Measurements from ENCODE around the gene MCTP1. TPM values are rescaled to one million over a fixed set of nuclear protein-coding genes. Genes with fewer than 3 reads are reported as not detected.
A peak's percentile ranks its signal among the peaks of the same experiment; 100 is the strongest.

The MCTP1 gene
- total RNA-seq, 8 experiments from 2014 or later = 1.3 to 8.3 (median 5.7) TPM

DNA sequence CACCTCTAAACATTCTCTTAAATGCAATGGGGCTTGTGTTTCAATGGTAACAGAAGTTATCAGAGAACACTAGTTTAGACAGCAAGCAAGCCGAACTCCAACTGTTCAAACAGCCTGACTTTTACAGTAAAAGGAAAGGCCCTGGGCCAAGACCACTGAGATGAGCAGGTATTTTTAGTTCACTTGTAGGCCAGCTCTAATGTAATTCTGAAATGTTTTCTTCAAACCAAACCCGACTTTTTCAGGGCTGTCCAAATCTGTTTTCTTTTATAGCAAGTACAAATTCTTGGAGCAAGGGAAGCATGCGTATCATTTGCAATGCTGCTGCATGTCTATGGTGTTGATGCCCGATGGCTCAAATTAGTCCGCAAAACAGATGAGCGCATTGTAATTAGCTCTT is 473.6 kb downstream of the MCTP1 start:
- WGBS, 10 experiments = 57 to 93% (median 87%) methylated on average over 2 to 6 of the region's 6 CpGs; no CpG with 5 or more reads in 1 of the 10 experiments
- H3K4me3 ChIP-seq = no peak overlapping the region
- H3K27ac ChIP-seq = no peak overlapping the region
- ATAC-seq (replicated peaks in 6 of 8) = peak in 1 of 8 experiments; percentile 42
- in situ Hi-C loops (cut with MboI; ENCODE audit: low pct_unique_long_range_greater_than_20kb in 2 of 9, low sequenced_read_pairs in 9 of 9, unreplicated experiment in 9 of 9) = no loop called here
- peaks cover 0 to 3% of the 10 kb centered on the region in 2 donors for H3K4me1 ChIP-seq (replicated peaks in 1 of 2)

- 52 to 100% (median 84%) methylated on average over 1 to 2 of the region's 2 CpGs for WGBS, 10 experiments
- no peak for ATAC-seq (replicated peaks in 6 of 8)
- in situ Hi-C loops (cut with MboI; ENCODE audit: low pct_unique_long_range_greater_than_20kb in 2 of 9, low sequenced_read_pairs in 9 of 9, unreplicated experiment in 9 of 9) = no loop called here
- Histone ChIP-seq H3K4me3 (no peak overlapping the region), H3K27ac (no peak overlapping the region), H3K4me1 (replicated peaks in 1 of 2) (peaks cover 0 to under 1% of the 10 kb centered on the region in 2 donors)
These were observed 474.0 kb downstream of the MCTP1 start for GRCh38 chr5:94810877-94811276.

GRCh38 chr5:94810281-94810680 is 474.6 kb downstream of the MCTP1 start:
- no peaks in the 10 kb centered on the region for H3K4me1 ChIP-seq (replicated peaks in 1 of 2)
- no peak overlapping the region for H3K27ac ChIP-seq
- no peak overlapping the region for H3K4me3 ChIP-seq
- in situ Hi-C loops (cut with MboI; ENCODE audit: low pct_unique_long_range_greater_than_20kb in 2 of 9, low sequenced_read_pairs in 9 of 9, unreplicated experiment in 9 of 9) = no loop called here
- ATAC-seq (replicated peaks in 6 of 8) = no peak

DNA sequence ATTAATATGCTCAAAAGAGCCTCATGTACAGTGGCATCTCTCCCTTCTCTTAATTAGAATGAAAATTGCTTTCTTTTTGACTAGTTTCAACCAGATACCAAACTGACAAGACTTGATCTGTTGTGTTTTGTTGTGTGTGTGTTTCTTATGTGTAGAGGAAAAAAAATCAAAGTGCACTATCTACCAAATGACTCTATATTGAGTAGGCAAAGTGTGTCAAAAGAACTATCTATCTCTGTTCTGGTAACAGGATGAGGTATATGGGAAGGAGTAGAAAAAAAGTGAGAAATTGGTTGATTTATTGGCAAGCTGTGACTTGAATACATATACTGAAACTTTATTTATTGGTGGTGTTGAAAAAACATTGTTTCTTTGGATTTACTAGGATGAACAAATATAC is 476.4 kb downstream of the MCTP1 start:
- in situ Hi-C loops (cut with MboI; ENCODE audit: low pct_unique_long_range_greater_than_20kb in 2 of 9, low sequenced_read_pairs in 9 of 9, unreplicated experiment in 9 of 9) = no loop called here
- ATAC-seq (replicated peaks in 6 of 8) = no peak

DNA sequence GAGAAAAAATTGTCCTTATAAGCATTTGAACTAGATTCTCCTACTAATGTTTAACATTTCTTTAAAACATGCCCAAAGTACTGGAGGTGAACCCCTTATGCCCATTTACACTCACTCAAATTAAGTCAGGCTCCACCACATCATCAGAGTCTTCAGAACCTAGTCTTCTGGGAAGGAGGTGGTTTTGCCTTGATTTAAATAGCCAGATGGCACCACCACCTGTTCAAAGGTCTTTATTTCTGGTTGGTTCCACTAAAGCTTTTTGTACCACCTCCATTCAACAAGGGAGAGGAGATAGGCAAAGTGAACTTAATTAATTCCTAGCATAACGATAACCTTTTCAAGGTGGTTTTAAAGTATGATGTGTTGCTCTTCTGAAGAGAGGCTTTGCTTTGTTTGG is 476.9 kb downstream of the MCTP1 start:
- WGBS, 10 experiments = 0 to 100% (median 25%) methylated on average over 1 of the region's 1 CpG; no CpG with 5 or more reads in 5 of the 10 experiments
- Histone ChIP-seq H3K4me1 (replicated peaks in 1 of 2) (no peaks in the 10 kb centered on the region), H3K27ac (no peak overlapping the region), H3K4me3 (no peak overlapping the region)
- ATAC-seq (replicated peaks in 6 of 8) = no peak
- in situ Hi-C loops (cut with MboI; ENCODE audit: low pct_unique_long_range_greater_than_20kb in 2 of 9, low sequenced_read_pairs in 9 of 9, unreplicated experiment in 9 of 9) = no loop called here

More for the DNA sequence above, 476.4 kb downstream of the MCTP1 start:
- Histone ChIP-seq H3K27ac (no peak overlapping the region), H3K4me3 (no peak overlapping the region), H3K4me1 (replicated peaks in 1 of 2) (no peaks in the 10 kb centered on the region)

DNA sequence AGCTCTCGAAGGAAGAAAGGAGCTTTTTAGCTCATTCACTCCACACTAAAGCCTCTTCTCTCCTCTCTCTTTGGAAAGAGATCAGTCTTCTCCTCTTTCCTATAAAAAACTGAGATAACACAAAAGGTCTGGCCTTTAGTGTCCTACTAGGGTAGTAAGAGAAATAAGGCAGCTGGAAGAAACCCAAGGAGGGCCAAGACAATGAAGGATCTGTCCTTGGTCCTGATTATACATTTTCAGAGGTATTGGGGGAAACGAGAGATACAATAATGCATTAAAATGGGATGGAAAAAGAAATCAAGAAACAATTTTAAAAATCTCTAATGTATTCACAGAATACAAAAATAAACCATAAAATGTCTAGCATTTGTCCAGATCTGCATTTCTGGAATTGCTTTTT is 482.4 kb downstream of the MCTP1 start:
- ATAC-seq (replicated peaks in 6 of 8) = no peak
- in situ Hi-C loops (cut with MboI; ENCODE audit: low pct_unique_long_range_greater_than_20kb in 2 of 9, low sequenced_read_pairs in 9 of 9, unreplicated experiment in 9 of 9) = no loop called here
- H3K4me3 ChIP-seq = no peak overlapping the region
- no peak overlapping the region for H3K27ac ChIP-seq
- 30 to 88% (median 49%) methylated on average over 1 to 2 of the region's 2 CpGs; no CpG with 5 or more reads in 2 of the 10 experiments for WGBS, 10 experiments
- no peaks in the 10 kb centered on the region for H3K4me1 ChIP-seq (replicated peaks in 1 of 2)

DNA sequence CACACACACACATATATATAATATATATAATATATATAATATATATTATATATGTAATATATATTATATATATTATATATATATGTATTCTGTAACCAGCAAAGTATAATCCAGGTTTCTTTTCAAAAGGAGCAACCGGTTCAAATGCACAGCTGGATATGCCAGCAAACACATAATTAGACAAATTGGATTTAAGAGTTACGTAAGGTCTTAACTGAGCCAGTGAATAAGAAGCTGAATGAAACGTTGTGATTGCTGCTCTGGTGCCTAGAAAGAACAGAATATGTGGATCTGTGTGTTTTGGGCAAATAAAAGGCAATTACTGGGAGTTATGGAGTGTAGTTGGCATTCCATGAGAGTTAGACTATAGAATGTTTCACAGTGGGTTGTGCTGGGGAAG is 488.3 kb downstream of the MCTP1 start:
- H3K4me3 ChIP-seq = no peak overlapping the region
- WGBS, 10 experiments = 17 to 100% (median 75%) methylated on average over 1 to 3 of the region's 3 CpGs
- in situ Hi-C loops (cut with MboI; ENCODE audit: low pct_unique_long_range_greater_than_20kb in 2 of 9, low sequenced_read_pairs in 9 of 9, unreplicated experiment in 9 of 9) = no loop called here
- H3K4me1 ChIP-seq (replicated peaks in 1 of 2) = no peaks in the 10 kb centered on the region
- H3K27ac ChIP-seq = no peak overlapping the region
- no peak for ATAC-seq (replicated peaks in 6 of 8)

DNA sequence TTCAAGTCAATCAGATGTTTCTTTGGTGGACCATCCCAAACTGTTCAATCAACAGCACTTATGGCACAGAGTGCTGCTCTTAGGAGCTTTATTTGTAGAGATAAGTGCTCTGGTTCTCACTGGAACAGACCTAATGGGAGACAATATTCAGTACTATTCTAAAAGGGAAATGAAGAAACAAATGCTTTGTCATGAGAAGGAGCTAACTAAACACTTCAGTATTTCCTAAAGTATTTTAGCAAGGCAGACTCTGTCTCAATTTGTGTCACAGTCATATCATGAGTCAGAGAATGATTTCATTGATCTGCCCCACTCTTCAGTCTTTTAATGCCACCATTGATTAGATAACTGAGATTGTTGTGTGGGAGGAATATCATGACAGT is 491.1 kb downstream of the MCTP1 start:
- in situ Hi-C loops (cut with MboI; ENCODE audit: low pct_unique_long_range_greater_than_20kb in 2 of 9, low sequenced_read_pairs in 9 of 9, unreplicated experiment in 9 of 9) = no loop called here
- no peak overlapping the region for H3K4me3 ChIP-seq
- no peaks in the 10 kb centered on the region for H3K4me1 ChIP-seq (replicated peaks in 1 of 2)
- H3K27ac ChIP-seq = no peak overlapping the region
- peak in 3 of 8 experiments; percentile 24 to 53 (median 35) for ATAC-seq (replicated peaks in 6 of 8)

- no peak overlapping the region for H3K4me3 ChIP-seq
- H3K4me1 ChIP-seq (replicated peaks in 1 of 2) = no peaks in the 10 kb centered on the region
- 0 to 87% (median 30%) methylated on average over 1 to 4 of the region's 4 CpGs; no CpG with 5 or more reads in 2 of the 10 experiments for WGBS, 10 experiments
- no peak overlapping the region for H3K27ac ChIP-seq
- in situ Hi-C loops (cut with MboI; ENCODE audit: low pct_unique_long_range_greater_than_20kb in 2 of 9, low sequenced_read_pairs in 9 of 9, unreplicated experiment in 9 of 9) = no loop called here
- peak in 3 of 8 experiments; percentile 21 to 77 (median 44) for ATAC-seq (replicated peaks in 6 of 8)
These were observed 491.6 kb downstream of the MCTP1 start for GRCh38 chr5:94793113-94793815.

DNA sequence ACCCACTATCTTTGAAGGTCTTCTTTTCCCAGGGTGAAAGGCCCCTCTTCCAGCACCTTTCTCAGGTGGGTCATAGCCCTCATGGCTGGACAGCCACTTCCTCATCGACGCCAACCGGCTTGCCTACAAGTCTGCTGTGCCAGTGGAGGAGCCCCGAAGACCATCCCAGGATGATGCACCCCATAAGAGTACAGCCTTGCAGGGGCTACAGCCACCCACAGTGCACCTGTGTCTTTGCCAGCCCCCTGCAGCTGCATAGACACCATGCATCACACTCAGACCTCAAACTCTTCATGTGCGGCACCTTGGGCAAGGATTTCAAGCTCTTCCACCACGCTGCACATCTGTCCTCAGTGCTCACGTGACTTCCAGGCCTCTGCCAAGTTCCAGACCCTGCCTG is 493.1 kb downstream of the MCTP1 start:
- ATAC-seq (replicated peaks in 6 of 8) = no peak
- Histone ChIP-seq H3K27ac (no peak overlapping the region), H3K4me1 (replicated peaks in 1 of 2) (peaks cover 0 to 2% of the 10 kb centered on the region in 2 donors), H3K4me3 (no peak overlapping the region)
- in situ Hi-C loops (cut with MboI; ENCODE audit: low pct_unique_long_range_greater_than_20kb in 2 of 9, low sequenced_read_pairs in 9 of 9, unreplicated experiment in 9 of 9) = no loop called here
- 0 to 100% (median 70%) methylated on average over 1 to 3 of the region's 7 CpGs; no CpG with 5 or more reads in 3 of the 10 experiments for WGBS, 10 experiments

DNA sequence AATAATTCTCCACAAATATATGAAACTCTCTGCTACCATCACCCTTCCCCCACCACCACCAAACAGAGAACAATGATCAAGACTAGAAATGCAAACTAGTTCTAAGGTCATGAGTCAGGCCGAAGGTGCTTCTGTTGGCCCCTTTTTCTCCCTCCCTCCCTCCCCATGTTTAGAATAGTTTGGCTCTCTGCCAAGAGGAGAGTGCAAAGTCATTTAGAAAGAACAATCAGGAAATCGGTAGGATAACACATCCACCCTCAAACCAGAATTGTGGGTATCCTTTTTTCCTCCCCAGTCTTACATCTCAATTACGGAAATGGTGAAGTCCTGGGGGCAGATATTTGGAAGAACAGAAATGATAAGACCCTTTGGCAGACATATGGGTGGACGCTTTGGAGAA is 496.4 kb downstream of the MCTP1 start:
- Histone ChIP-seq H3K27ac (no peak overlapping the region), H3K4me1 (replicated peaks in 1 of 2) (peaks cover 0 to 15% of the 10 kb centered on the region in 2 donors), H3K4me3 (no peak overlapping the region)
- ATAC-seq (replicated peaks in 6 of 8) = no peak
- 25 to 92% (median 62%) methylated on average over 1 to 4 of the region's 4 CpGs; no CpG with 5 or more reads in 2 of the 10 experiments for WGBS, 10 experiments
- in situ Hi-C loops (cut with MboI; ENCODE audit: low pct_unique_long_range_greater_than_20kb in 2 of 9, low sequenced_read_pairs in 9 of 9, unreplicated experiment in 9 of 9) = no loop called here

GRCh38 chr5:94784536-94785505 is 500.1 kb downstream of the MCTP1 start:
- H3K4me3 ChIP-seq = no peak overlapping the region
- H3K4me1 ChIP-seq (replicated peaks in 1 of 2) = peaks cover 3 to 28% of the 10 kb centered on the region in 2 donors
- ATAC-seq (replicated peaks in 6 of 8) = peak in 5 of 8 experiments; percentile 24 to 86 (median 68)
- no peak overlapping the region for H3K27ac ChIP-seq
- 27 to 80% (median 67%) methylated on average over 4 to 7 of the region's 7 CpGs for WGBS, 10 experiments
- in situ Hi-C loops (cut with MboI; ENCODE audit: low pct_unique_long_range_greater_than_20kb in 2 of 9, low sequenced_read_pairs in 9 of 9, unreplicated experiment in 9 of 9) = no loop called here

- Histone ChIP-seq H3K4me1 (replicated peaks in 1 of 2) (peaks cover 18 to 50% of the 10 kb centered on the region in 2 donors), H3K27ac (no peak overlapping the region), H3K4me3 (no peak overlapping the region)
- ATAC-seq (replicated peaks in 6 of 8) = no peak
- in situ Hi-C loops (cut with MboI; ENCODE audit: low pct_unique_long_range_greater_than_20kb in 2 of 9, low sequenced_read_pairs in 9 of 9, unreplicated experiment in 9 of 9) = no loop called here
- WGBS, 10 experiments = 23 to 100% (median 81%) methylated on average over 1 to 3 of the region's 3 CpGs
These were observed 502.5 kb downstream of the MCTP1 start for GRCh38 chr5:94782383-94782782.
